GM19328 (cell line): ENCODE data around the gene TFAP2D.

Experiments used
- ATAC-seq: cut with Tn5 transposase; IDR thresholded peaks from one replicate; pipeline ENCODE4 v1.9.1; 2021; ENCODE audit warnings: mild to moderate bottlenecking, moderate library complexity; ENCODE audit not compliant: unreplicated experiment

The TFAP2D gene

DNA sequence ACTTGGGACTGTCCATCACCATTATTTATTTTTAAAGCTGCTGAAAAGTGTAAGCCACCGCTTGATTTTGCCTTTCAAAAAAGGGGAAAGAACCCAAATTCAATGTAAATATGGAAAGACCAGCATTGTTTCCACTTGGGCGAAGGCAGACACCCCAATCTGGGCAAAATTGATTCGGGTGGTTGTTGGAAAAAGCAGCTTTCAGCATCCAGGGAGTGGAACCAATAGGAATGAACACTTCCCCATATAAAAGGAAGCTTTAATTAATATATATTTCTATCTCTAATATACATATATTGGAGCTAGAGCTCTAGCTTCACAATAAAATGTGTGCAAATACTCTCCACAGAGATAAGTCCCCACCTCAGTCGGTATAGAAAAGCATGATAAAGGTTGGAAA is at the start of gene TFAP2D:
TSS of gene TFAP2D (plus strand) at position 301 of the 400 bp plus-strand sequence. CDS start 530 bp downstream, outside the sequence.
- no peak for ATAC-seq

DNA sequence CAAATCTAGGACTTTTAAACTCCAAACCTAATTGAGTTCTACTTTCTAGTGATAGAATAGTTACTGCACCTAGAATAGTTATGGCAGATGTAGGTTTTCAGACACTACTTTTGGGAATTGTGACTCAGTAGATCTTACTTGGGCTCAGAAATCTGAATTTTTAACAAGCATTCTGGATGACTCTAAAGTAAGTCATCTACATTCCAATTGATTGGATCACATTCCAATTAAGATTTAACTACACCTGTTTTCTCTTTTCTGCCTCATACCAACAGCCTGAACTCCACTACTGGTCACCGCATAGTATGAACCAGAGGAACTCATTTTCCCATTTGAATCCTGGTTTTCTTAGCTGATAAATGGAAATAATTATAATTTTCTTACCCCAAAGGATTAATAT is 49.5 kb upstream of the TFAP2D start:
- ATAC-seq: no peak

DNA sequence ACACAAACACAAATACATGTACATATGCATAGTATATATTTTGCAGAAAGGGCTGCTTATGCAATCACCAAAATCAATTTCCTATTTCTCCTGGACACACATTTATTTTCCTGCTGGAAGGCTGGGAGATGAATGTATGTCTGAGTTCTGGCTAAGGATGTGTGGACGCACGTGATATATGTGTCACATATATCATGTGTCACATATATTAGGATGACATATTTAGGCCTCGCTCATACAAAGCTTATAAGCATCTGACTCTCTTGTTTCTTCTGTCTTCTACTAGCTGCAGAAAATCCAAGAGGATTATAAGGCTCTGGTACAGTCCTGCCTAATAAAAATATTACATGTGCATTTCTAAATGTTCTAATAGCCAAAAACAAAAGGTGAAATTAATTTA is 47.2 kb upstream of the TFAP2D start:
- ATAC-seq: no peak

DNA sequence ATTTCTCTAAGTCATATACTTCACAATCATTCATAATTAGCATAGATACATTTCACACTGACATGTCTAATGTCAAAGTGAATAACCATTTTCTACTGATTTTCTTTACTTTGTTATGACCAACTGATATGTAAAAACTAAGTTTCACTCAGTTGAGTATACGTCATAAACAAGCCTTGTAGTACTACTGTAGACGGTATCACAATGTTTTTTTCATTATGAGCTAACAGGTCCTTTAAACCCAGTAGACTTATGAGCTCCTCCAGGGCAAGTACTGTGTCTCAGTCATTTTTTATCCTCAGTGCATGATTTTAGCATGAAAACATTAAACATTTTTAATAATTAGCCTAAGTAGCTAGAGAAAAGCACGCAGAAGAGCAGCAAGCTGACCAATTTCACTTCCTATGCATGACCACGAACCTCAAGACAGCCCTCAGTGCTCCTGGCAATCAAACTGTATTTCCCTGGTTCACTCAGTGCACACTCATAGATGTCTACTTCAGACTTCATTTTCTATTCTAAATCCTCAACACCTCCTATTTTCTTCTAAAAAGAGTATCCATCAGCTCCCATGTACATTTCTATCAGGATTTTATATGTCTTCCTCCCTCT is 32.0 kb upstream of the TFAP2D start:
- ATAC-seq: no peak

DNA sequence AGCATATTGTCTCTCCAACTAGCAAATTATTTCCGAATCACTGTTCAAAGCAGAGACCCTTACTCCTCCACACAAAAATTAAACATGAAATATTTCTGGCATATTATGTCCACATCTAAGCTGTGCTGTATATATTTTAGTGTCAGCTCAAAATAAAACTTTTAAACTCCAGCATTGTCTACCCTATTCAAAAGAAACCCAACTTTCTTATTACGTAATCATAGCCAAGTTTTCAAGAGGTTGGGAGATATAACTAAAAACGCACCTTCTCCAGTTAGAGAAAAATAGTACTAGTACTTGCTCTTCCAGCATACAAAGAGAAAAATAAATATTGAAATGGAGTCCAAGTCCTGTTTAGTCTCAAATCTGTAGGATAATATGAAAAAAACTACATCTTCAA is 24.1 kb upstream of the TFAP2D start:
- no peak for ATAC-seq

DNA sequence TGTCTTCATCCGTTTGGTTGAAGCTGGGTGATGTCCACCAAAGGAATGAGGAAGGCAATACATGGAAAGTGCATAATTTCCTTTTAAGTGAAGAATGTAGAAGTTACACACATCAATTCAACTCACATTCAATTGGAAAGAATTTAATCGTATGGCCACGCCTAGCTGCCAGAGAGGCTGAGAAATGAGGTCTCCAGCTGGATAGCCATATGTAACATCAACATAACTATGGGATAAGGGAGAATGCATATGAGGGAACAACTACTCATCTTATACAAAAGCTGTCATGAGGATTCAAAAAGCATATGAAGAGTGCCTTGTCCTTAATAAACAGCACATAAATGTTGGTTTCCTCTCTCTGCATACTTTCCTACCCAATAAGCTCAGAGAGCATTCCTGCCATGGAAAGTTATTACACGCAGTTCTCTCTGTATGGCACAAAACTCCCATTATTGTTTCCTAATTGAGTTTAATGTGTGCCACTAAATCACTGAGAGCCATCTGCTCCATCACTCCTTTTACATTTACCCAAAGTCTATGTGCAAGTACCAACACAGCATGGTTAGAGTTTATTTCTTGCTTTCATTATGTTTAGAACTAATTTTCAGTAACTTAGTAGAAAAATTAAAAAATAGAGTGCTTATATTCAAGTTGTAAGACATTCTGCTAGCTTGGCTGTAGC is 21.4 kb upstream of the TFAP2D start:
- no peak for ATAC-seq

DNA sequence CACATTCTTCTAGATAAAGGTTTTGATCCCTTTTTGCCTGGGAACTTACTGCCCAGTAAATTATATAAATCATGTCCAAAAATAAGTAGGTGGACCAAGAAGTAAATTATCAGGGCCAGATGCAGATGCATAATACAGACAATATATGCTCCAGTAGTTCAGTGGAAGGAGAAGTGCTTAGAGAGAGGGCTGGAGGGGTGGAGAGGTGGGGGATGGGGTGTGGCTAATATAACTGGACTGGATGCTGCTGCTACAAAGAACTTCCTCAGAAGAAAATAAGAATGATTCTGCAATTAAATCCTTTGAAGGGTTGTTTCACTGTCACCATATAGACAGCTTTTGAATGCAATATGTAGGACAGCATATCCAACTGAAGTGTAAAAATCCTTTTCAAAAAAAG is 14.8 kb upstream of the TFAP2D start:
- no peak for ATAC-seq

DNA sequence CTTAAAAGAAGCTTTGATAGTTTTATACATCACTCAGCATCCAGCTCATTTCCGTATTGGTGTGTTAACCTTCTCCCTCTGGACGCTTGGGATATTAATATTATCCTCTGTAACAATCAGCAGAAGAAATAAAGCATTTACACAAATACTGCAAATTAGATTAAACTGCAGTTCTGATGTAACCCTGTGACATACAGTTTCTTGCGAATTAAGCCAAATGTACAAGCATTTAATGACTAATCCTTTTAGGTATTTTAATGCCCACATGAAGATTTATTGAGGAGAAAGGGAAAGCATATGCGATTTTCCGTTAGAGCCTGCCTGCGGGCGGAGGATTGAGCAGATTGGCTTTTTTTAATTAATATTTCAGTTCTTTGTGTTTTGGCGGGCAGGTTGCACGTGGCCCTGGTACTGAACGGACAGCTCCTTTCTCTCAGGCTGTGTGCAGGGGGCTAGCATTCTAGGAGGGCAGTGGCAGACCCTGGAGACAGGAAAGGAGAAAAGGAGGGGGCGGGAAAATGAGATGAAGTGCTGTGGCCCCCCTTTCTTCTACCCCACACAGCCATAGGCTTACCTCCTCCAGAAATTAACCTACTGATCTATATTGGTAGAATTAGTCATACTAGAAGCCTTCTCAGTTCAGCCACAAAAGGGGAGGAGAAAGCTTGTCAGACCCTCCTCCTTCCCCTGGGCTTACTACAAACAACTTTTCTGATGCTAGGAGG is 14.1 kb upstream of the TFAP2D start:
- no peak for ATAC-seq

DNA sequence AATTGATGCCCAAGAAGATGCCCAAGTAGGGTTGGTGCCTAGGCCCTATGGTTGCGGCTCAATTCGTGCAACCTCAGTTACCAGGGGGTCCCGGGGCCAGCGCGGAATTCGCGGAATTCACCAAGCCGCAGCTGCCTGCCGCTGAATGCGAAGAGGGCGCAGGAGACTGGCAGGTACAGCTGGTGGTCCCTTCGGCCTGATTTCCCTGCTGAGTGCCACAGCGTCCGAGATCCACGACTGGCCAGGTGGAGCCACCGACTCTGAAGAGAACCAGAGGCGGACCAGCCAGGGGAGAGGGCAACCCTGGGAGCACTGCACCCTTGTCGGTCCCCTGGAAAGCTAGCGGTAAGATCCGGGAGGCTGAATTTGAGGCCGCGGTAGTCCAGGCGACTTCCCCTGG is 6.8 kb upstream of the TFAP2D start:
- no peak for ATAC-seq

DNA sequence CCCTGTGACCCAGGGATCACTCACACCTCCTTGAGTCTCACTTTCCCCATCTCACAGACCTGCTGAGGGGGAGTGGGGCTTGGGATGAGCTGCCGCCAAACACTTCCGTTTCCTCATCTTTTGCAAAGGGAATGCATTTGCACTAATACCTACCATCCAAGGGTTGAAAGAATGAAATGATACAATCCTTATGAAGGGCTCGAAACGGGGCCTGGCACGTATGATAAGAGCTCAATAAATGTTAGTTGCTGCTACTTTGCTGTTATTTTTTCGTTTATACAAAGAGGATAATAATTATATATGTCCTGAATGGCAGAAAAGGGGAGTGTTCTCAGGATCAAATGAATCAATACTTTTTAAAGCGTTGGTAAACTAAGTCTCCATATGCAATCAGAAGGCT is 6.1 kb upstream of the TFAP2D start:
- no peak for ATAC-seq

DNA sequence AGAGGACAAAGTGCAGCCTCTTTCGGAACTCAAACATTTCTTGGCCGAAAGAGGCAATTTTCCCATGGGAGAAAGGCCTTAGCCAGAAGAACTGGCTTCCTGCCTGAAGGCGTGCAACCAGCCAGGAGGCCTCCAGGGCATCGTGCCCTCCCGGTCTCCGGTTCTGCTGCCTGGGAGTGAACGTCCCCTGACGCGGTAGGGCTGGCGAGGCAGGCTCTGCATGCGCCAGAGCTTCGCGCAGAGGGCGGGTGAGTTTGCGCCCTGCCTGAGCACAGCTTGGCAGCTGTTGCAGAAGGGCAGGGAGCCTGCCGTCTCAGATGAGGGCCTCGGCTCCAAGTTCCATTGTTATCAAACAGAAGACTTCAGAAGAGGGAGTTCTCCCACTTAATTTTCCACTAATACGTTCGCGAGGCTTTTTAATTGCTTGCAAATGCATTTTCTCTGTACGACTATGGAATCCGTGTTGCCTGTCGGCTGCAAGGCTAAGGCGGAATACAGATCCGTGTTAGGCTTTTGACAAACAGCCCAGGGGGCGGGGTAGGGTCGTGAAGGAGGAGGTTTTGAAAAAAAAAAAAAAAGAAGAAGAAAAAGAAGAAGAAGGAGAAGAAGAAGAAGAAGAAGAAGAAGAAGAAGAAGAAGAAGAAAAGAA is 5.5 kb upstream of the TFAP2D start:
- no peak for ATAC-seq

DNA sequence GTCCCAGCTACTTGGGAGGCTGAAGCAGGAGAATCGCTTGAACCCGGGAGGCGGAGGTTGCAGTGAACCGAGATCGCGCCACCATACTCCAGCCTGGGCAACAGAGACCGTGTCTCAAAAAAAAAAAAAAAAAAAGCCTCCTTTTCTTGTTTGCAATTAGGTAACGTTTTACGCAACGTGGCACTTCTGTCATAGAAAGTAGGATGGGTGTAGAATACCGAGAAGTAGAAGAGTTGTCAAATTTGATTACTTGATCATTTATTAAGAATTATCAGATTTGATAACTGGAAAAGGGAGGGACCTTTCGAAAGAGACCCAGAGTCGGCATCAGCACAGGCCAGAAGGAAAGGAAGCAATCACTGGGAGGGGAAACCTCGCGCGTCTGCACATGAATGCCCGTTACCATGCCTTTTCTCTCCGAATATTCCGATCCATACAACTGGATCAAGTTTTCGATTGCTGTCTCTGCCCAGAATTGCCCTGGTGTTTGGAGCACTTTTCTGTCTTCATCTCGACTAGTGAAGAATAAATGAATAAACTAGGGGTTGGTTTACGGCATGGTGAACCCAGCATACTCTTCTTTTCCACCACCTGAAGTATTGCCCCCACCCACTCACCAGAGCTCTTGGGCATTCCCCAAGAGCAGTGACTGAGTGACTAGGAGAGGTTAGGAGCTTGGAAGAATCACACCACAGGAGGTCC is 4.5 kb upstream of the TFAP2D start:
- ATAC-seq: no peak

DNA sequence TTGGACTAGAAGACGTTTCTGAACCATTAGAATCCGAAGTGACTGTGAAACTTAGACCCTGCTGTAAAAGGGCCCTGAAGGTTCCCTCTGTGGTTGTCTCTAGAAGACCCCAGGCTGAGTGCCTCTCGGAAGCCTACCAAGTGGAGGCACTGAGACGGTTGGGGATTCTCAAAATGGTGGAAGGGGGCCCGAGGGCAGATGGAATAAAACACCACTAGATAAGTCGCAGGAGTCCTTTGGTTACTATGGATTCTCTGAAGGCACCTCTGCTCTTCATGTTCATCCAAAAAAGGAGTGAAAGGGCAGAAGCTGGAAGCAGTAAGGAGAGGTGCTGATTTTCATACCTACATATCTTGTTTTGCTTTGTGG is 4.0 kb upstream of the TFAP2D start:
- ATAC-seq: no peak

DNA sequence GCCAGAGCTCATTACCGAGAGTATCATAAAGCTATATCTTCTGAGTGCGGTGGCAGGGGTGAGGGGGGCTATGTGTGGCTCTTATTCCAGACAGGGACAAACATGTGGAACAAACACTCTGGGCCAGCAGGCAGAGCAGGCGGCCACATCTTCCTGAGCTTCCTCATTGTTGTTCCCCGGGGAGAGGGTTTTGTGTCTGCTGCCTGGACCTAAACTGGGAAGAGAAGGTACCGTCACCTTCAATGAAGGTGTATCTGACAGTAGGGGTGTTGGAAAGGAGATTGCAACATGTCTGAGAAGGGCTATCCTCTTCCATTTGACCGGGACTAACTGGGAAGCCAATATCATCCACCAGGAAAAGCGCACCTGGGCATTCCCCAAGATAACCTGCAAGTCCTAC is 1.6 kb upstream of the TFAP2D start:
- ATAC-seq: no peak

DNA sequence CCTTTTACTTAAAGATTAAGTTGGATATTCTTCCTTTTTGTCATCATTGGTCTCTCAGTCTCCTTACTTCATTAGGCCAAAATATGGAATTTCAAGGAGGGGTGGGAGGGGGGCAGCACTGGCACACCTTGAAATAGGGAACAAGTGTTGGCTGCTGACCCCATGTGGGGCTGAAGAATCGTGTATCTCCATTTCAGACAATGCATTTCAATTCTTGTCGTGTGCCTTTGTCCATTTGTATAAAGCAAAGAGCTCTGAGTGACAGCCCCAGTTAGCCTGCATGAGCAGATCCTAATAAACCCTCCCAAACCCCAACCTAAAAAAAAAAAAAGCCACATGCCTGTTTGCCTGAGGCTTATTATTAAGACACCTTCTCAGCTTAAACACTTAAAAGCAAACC is 1.0 kb upstream of the TFAP2D start:
- no peak for ATAC-seq

DNA sequence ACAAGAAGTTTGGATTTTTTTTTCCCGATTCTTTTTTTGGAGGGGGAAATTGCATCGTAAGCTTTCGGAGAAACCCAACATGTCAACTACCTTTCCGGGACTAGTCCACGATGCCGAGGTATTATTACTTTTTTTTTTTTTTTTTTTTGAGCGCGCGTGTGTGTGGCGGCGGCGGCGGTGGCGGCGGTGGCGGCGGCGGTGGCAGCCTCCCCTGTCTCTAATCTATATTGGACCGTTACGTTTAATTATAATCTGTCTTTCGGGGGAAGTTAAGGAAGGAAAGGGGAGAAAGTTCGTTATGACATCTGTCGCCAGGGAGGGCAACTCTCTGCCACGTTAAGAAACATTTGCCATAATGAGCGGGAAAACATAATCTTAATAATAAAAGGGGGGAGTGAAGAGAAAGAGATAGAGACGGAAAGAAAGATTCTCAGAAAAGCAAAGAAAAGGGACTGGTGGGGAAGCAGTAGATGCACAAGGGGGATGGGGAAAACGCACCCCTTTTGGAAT is 706 bp downstream of the TFAP2D start:
- ATAC-seq: no peak

DNA sequence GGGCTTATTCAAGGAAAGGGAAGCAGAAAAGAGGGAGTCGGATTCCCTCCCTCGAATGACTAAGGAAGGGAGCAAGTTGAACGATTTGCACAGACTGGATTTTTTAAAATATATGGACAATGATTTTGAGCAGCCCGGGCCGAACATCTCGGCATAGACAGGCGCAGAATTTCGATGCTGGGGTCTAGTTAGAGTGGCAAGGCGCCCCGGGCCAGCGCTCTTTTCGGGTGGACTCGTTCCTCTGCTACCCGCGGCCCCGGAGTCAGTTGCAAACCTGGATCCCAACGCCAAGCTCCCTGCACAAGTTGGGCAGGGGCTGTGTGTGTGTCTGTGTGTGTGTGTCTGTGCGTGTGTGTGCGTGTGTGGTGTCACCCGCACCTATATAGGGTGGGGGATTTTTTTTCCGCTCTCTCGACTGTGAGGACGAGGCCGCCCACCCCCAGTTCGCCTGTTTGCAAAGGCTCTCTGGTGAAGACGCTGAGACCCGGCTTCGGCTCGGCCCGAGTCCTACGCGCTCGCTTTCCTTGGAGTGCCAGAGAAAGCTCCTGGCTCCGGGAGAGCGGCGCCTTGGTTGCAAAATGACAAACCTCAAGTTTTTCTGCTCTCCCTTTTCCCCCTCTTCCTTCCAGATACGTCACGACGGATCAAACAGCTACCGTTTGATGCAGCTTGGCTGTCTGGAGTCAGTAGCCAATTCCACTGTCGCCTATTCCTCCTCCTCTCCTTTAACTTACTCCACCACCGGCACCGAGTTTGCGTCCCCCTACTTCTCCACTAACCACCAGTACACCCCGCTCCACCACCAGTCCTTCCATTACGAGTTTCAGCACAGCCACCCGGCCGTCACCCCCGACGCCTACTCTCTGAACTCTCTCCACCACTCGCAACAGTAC is 1.4 kb downstream of the TFAP2D start:
- no peak for ATAC-seq

DNA sequence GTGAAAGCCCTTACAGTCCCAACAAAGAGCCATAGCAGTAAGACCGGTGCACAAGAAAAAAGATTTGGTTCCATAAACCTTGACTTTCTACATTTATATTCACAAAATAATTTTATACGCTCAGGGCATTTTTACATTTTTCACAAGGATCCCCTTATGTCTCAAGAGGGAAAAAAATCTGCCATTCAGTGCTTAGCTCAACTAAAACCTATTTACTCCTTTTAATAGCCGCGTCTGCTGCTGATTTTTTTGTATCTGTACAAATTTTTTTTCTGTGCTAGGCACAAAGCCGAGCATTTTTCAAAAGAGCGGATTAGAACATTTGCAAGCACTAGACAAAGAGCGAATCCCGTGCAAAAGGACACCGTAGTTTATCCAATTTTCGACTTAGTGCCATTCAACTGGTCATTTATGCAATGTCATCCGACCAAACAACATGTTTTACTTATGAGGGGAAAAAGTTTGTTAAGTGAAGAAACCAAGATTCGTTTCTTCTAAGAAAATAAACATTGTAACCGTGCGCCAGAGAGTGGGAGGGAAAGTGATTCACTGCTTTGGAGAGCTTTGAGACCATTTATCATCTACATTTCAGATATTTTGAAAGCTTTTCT is 3.7 kb downstream of the TFAP2D start:
- no peak for ATAC-seq

DNA sequence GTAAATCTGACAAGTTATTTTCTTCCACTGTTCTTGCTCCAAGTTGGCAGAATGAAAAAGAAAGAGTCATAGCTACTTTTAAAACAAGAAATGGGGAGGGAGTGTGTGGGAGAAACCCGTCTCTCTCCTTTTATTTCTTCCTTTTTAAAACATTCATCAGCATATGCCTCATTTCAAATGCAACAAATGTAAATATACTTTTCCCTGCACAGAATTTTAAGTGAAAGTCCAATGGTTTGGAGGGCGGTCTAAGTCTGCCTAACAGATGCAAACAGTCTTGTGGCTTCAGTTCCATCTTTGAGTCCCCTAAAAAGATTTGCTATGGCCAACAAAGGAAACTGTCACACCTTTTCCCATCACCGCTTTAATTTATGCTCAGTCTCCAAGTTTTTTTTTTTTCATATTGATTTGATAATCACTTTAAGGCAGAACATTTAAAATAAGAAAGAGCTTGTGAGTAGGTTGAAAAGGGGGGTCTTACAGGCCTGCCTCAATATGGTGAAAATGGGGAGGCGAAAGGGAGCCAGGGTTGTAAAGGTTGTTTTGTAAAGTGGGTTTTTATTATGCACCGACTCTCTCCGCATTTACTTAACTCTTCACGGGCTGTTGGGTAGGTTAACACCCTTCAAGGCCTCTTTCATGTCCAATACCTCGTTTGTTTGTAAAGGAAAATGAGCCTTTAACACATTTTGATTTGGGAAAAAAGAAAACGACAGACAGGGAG is 4.6 kb downstream of the TFAP2D start:
- ATAC-seq: no peak
